Measurements from ENCODE around the gene PODN. TPM values are rescaled to one million over a fixed set of nuclear protein-coding genes. Genes with fewer than 3 reads are reported as not detected.

PODN gene
- total RNA-seq, 1 donor, result 52.8 TPM

- H4K20me1 ChIP-seq (ENCODE audit: insufficient read depth, low read length), result no peaks in the 10 kb centered on the region
- H2AFZ ChIP-seq (ENCODE audit: low read length), result no peak overlapping the region
- H3K4me3 ChIP-seq (ENCODE audit: insufficient read depth, low read length), result no peak overlapping the region
- H3K27ac ChIP-seq (ENCODE audit: low read depth, low read length), result no peak overlapping the region
- no peak for DNase-seq (ENCODE audit: insufficient read length, low spot score, missing footprints)
- no peak for TF ChIP-seq CTCF (IDR thresholded peaks at IDR 0.05; ENCODE audit: extremely low read depth, low read depth, low read length)
- H3K36me3 ChIP-seq (ENCODE audit: insufficient read depth, low read length), result no peaks in the 10 kb centered on the region
- H3K9me3 ChIP-seq (ENCODE audit: low read depth, low read length), result no peaks in the 10 kb centered on the region
- no peak overlapping the region for H3K4me2 ChIP-seq (ENCODE audit: insufficient read depth, low read length)
- peaks cover 27% of the 10 kb centered on the region for H3K4me1 ChIP-seq (ENCODE audit: insufficient read depth, low read length)
- H3K79me2 ChIP-seq (ENCODE audit: insufficient read depth, low read length), result no peaks in the 10 kb centered on the region
- H3K27me3 ChIP-seq (ENCODE audit: insufficient read depth, low read length), result no peaks in the 10 kb centered on the region
These were observed 58.6 kb downstream of the PODN start for GRCh38 chr1:53120659-53121058.

GRCh38 chr1:53121319-53122172 lies 59.5 kb downstream of the PODN start:
- Histone ChIP-seq H2AFZ (ENCODE audit: low read length) (no peak overlapping the region), H3K79me2 (ENCODE audit: insufficient read depth, low read length) (no peaks in the 10 kb centered on the region), H3K27me3 (ENCODE audit: insufficient read depth, low read length) (no peaks in the 10 kb centered on the region), H3K4me2 (ENCODE audit: insufficient read depth, low read length) (no peak overlapping the region), H3K36me3 (ENCODE audit: insufficient read depth, low read length) (no peaks in the 10 kb centered on the region), H3K9me3 (ENCODE audit: low read depth, low read length) (no peaks in the 10 kb centered on the region), H4K20me1 (ENCODE audit: insufficient read depth, low read length) (no peaks in the 10 kb centered on the region), H3K4me3 (ENCODE audit: insufficient read depth, low read length) (no peak overlapping the region), H3K27ac (ENCODE audit: low read depth, low read length) (peak overlapping the region; percentile 15), H3K4me1 (ENCODE audit: insufficient read depth, low read length) (peaks cover 27% of the 10 kb centered on the region)
- peak; percentile 93 for DNase-seq (ENCODE audit: insufficient read length, low spot score, missing footprints)
- TF ChIP-seq CTCF (IDR thresholded peaks at IDR 0.05; ENCODE audit: extremely low read depth, low read depth, low read length), result no peak

- H2AFZ ChIP-seq (ENCODE audit: low read length), result peak overlapping the region; percentile 67
These were observed 60.3 kb downstream of the PODN start for GRCh38 chr1:53122201-53122885.

More at GRCh38 chr1:53122201-53122885, 60.3 kb downstream of the PODN start:
- no peaks in the 10 kb centered on the region for H3K36me3 ChIP-seq (ENCODE audit: insufficient read depth, low read length)
- TF ChIP-seq CTCF (IDR thresholded peaks at IDR 0.05; ENCODE audit: extremely low read depth, low read depth, low read length), result no peak
- H4K20me1 ChIP-seq (ENCODE audit: insufficient read depth, low read length), result no peaks in the 10 kb centered on the region
- peaks cover 27% of the 10 kb centered on the region for H3K4me1 ChIP-seq (ENCODE audit: insufficient read depth, low read length)
- no peak overlapping the region for H3K4me2 ChIP-seq (ENCODE audit: insufficient read depth, low read length)
- peak; percentile 94 for DNase-seq (ENCODE audit: insufficient read length, low spot score, missing footprints)
- H3K27me3 ChIP-seq (ENCODE audit: insufficient read depth, low read length), result no peaks in the 10 kb centered on the region
- H3K4me3 ChIP-seq (ENCODE audit: insufficient read depth, low read length), result no peak overlapping the region
- peak overlapping the region; percentile 83 for H3K27ac ChIP-seq (ENCODE audit: low read depth, low read length)
- H3K79me2 ChIP-seq (ENCODE audit: insufficient read depth, low read length), result no peaks in the 10 kb centered on the region
- H3K9me3 ChIP-seq (ENCODE audit: low read depth, low read length), result no peaks in the 10 kb centered on the region

All from osteoblast (primary cell).